WERI-Rb-1 (cell line): Measurements from ENCODE around the gene MAP7D1.

Source experiments
- DNase-seq: peaks from one replicate; pipeline ENCODE4 v3.0.0-alpha.2; 2020
- H3K27ac ChIP-seq: fragments of 250-450 bp; sonication (Bioruptor Pico); 2 replicates; pipeline ENCODE4 v1.5.1; 2020; ENCODE audit warnings: mild to moderate bottlenecking, moderate library complexity
- H3K27me3 ChIP-seq: fragments of 250-450 bp; sonication (Bioruptor Pico); 2 replicates; pipeline ENCODE4 v1.5.1; 2021; ENCODE audit warnings: mild to moderate bottlenecking, low read depth, moderate library complexity; ENCODE audit not compliant: insufficient read depth, severe bottlenecking
- H3K36me3 ChIP-seq: fragments of 250-450 bp; sonication (Bioruptor Pico); 2 replicates; pipeline ENCODE4 v1.5.1; 2020; ENCODE audit warnings: mild to moderate bottlenecking, moderate library complexity
- H3K4me3 ChIP-seq: 2 replicates; pipeline ENCODE4 v1.5.1; 2011; ENCODE audit warnings: low read depth, mild to moderate bottlenecking, control low read depth, low read length
- H3K9me3 ChIP-seq: fragments of 250-450 bp; sonication (Bioruptor Pico); 2 replicates; pipeline ENCODE4 v1.5.1; 2021; ENCODE audit warnings: mild to moderate bottlenecking, moderate library complexity; ENCODE audit not compliant: severe bottlenecking
- CTCF ChIP-seq: IDR thresholded peaks from 2 replicates; pipeline ENCODE4 v1.5.1; 2011; ENCODE audit warnings: low read depth, mild to moderate bottlenecking, control low read depth, inconsistent platforms, low read length

The MAP7D1 gene

GRCh38 chr1:36176106-36176949 is 20.4 kb downstream of the MAP7D1 start:
- H3K27ac ChIP-seq: no peak overlapping the region
- peaks cover 88% of the 10 kb centered on the region for H3K36me3 ChIP-seq
- no peaks in the 10 kb centered on the region for H3K9me3 ChIP-seq

GRCh38 chr1:36177589-36178431 is 21.9 kb downstream of the MAP7D1 start:
- Histone ChIP-seq H3K4me3 (no peak overlapping the region), H3K27me3 (no peaks in the 10 kb centered on the region), H3K9me3 (no peaks in the 10 kb centered on the region), H3K36me3 (peaks cover 85% of the 10 kb centered on the region), H3K27ac (peak overlapping the region; percentile 78)
- TF ChIP-seq CTCF: no peak
- DNase-seq: no peak

More at GRCh38 chr1:36176106-36176949, 20.4 kb downstream of the MAP7D1 start:
- H3K4me3 ChIP-seq: no peak overlapping the region
- TF ChIP-seq CTCF: no peak
- H3K27me3 ChIP-seq: no peaks in the 10 kb centered on the region
- no peak for DNase-seq

GRCh38 chr1:36178471-36179219 is 22.7 kb downstream of the MAP7D1 start:
- no peaks in the 10 kb centered on the region for H3K9me3 ChIP-seq
- H3K4me3 ChIP-seq: no peak overlapping the region
- DNase-seq: peak; percentile 84
- no peak for TF ChIP-seq CTCF
- peak overlapping the region; percentile 78 for H3K27ac ChIP-seq
- no peaks in the 10 kb centered on the region for H3K27me3 ChIP-seq
- H3K36me3 ChIP-seq: peaks cover 81% of the 10 kb centered on the region

GRCh38 chr1:36179220-36179600 is 23.2 kb downstream of the MAP7D1 start:
- Histone ChIP-seq H3K9me3 (no peaks in the 10 kb centered on the region), H3K36me3 (peaks cover 75% of the 10 kb centered on the region), H3K27me3 (no peaks in the 10 kb centered on the region), H3K4me3 (no peak overlapping the region), H3K27ac (peak overlapping the region; percentile 36; the same call in 1 of the 2 replicates)
- TF ChIP-seq CTCF: no peak
- DNase-seq: no peak

GRCh38 chr1:36182734-36183133 is 26.8 kb downstream of the MAP7D1 start:
- DNase-seq: no peak
- 0 out of 2 replicates have a peak overlapping the region, but pooled peaks have one; percentile 14 for H3K27ac ChIP-seq
- TF ChIP-seq CTCF: no peak
- no peaks in the 10 kb centered on the region for H3K27me3 ChIP-seq
- no peaks in the 10 kb centered on the region for H3K9me3 ChIP-seq
- no peak overlapping the region for H3K4me3 ChIP-seq
- H3K36me3 ChIP-seq: peaks cover 47% of the 10 kb centered on the region
